ENCODE results near the gene LCE1C. TPM values are rescaled to one million over a fixed set of nuclear protein-coding genes. Genes with fewer than 3 reads are reported as not detected.

The LCE1C gene
- total and polyA plus RNA-seq, 2 of the 4 experiments (the other 2 are of a cell fraction), result not detected

DNA sequence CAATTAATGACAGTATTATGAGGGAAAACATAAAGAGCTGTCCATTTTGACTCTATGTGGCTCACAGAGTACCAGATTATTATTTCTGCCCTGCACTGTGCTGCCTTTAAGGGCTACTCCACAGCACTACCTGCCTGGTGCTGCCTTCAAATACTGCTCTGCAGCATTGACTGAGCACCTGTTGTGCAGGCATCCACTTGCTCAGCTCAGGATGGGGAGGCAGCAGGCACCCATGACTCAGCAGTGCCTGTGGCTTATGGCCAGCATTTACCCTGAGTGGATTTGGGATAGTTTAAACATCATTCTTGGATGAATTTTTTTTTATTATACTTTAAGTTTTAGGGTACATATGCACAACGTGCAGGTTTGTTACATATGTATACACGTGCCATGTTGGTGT is 49.6 kb downstream of the LCE1C start:
- no peak overlapping the region for H3K4me3 ChIP-seq (ENCODE audit: insufficient read depth, low read depth, low read length)
- H2BK5ac ChIP-seq (ENCODE audit: low read depth, low read length, poor library complexity, severe bottlenecking), result no peak overlapping the region
- intact Hi-C loops (cut with micrococcal nuclease), result no loop called here
- no peak overlapping the region for H3K4ac ChIP-seq (ENCODE audit: low read depth, low read length)
- dilution Hi-C loops (cut with HindIII; ENCODE audit: low sequenced_read_pairs, unreplicated experiment), result no loop called here
- no peaks in the 10 kb centered on the region for H3K27me3 ChIP-seq (ENCODE audit: control insufficient read depth, insufficient read depth, low read length)
- H2AK5ac ChIP-seq (ENCODE audit: low read depth, low read length), result no peak overlapping the region
- H3K9me3 ChIP-seq (ENCODE audit: control insufficient read depth, insufficient read depth, low read length), result no peaks in the 10 kb centered on the region; the same call in 1 of the 2 replicates
- H3K4me2 ChIP-seq (ENCODE audit: low read depth, low read length), result no peak overlapping the region
- no peaks in the 10 kb centered on the region for H3K36me3 ChIP-seq (ENCODE audit: control insufficient read depth, insufficient read depth, low read length)
- no peak overlapping the region for H2BK20ac ChIP-seq (ENCODE audit: low read depth, low read length)
- H3K23ac ChIP-seq (ENCODE audit: low read depth, low read length), result no peak overlapping the region
- H4K20me1 ChIP-seq (ENCODE audit: insufficient read depth, low read length), result no peaks in the 10 kb centered on the region
- WGBS, 2 experiments (ENCODE audit: extremely low coverage in 2 of 2, insufficient read length in 1 of 2), result no CpG with 5 or more reads among the region's 2 CpGs
- H3K4me1 ChIP-seq (ENCODE audit: control insufficient read depth, insufficient read depth, low read length), result no peaks in the 10 kb centered on the region
- DNase-seq (no peak), ATAC-seq (ENCODE audit: low read depth) (no peak)
- H4K91ac ChIP-seq (ENCODE audit: insufficient read depth, low read depth, low read length), result no peak overlapping the region
- CTCF ChIA-PET, result no interaction called here
- H2BK120ac ChIP-seq (ENCODE audit: low read depth, low read length), result no peak overlapping the region
- H3K79me1 ChIP-seq (ENCODE audit: low read depth in 1 of 2, low read length in 2 of 2), result no peaks in the 10 kb centered on the region
- H3K56ac ChIP-seq (ENCODE audit: extremely low read depth, insufficient read depth, low read length), result no peak overlapping the region
- H3K9ac ChIP-seq (ENCODE audit: low read depth, low read length), result no peak overlapping the region
- H2AK9ac ChIP-seq (replicated peaks; ENCODE audit: low read depth, low read length, poor library complexity), result no peak overlapping the region
- BruUV-seq (replicated peaks), result no TSS peak
- H2AFZ ChIP-seq (replicated peaks; ENCODE audit: low read length, poor library complexity), result no peak overlapping the region
- TF ChIP-seq BHLHE40 (IDR thresholded peaks at IDR 0.05; ENCODE audit: low read depth, low read length), result no peak
- TF ChIP-seq NFE2L2 (IDR thresholded peaks at IDR 0.05; ENCODE audit: low read depth, low read length), result 0 out of 2 replicates have a peak, but pooled peaks have one; percentile 14
- in situ Hi-C loops (cut with MboI; ENCODE audit: low sequenced_read_pairs), result no loop called here
- H3K9me1 ChIP-seq (ENCODE audit: insufficient read depth, low read length), result no peaks in the 10 kb centered on the region
- H3K14ac ChIP-seq (replicated peaks; ENCODE audit: low read depth, low read length), result no peak overlapping the region
- no peak overlapping the region for H4K8ac ChIP-seq (ENCODE audit: low read depth in 2 of 2, low read length in 2 of 2)
- H4K5ac ChIP-seq (ENCODE audit: low read depth, low read length), result no peak overlapping the region
- H2BK15ac ChIP-seq (ENCODE audit: low read depth, low read length), result no peak overlapping the region
- POLR2A ChIA-PET (ENCODE audit: unreplicated experiment), result no interaction called here
- H3K27ac ChIP-seq (ENCODE audit: insufficient read depth, low read length), result no peak overlapping the region
- no peak overlapping the region for H3K18ac ChIP-seq (ENCODE audit: low read depth, low read length)

Other genes starting within 250 kb of the LCE1C start
- gene LCE3E, start 239.9 kb downstream of the LCE1C start, total RNA-seq (2012; rRNA removed), result not detected in 2 replicates
- gene LCE3E, start 239.9 kb downstream of the LCE1C start, polyA plus RNA-seq (2012; rRNA removed), result not detected in 2 replicates
- gene LCE3D, start 226.1 kb downstream of the LCE1C start, total RNA-seq (2012; rRNA removed), result not detected in 2 replicates
- not detected in 2 replicates for gene LCE3D, start 226.1 kb downstream of the LCE1C start, polyA plus RNA-seq (2012; rRNA removed)
- not detected in 2 replicates for gene LCE3C, start 206.4 kb downstream of the LCE1C start, total RNA-seq (2012; rRNA removed)
- gene LCE3C, start 206.4 kb downstream of the LCE1C start, polyA plus RNA-seq (2012; rRNA removed), result not detected in 2 replicates
- not detected in 2 replicates for gene LCE3B, start 192.8 kb downstream of the LCE1C start, total RNA-seq (2012; rRNA removed)
- not detected in 2 replicates for gene LCE3B, start 192.8 kb downstream of the LCE1C start, polyA plus RNA-seq (2012; rRNA removed)
- not detected in 2 replicates for gene LCE3A, start 183.5 kb downstream of the LCE1C start, total RNA-seq (2012; rRNA removed)
- gene LCE3A, start 183.5 kb downstream of the LCE1C start, polyA plus RNA-seq (2012; rRNA removed), result not detected in 2 replicates
- gene LCE2D, start 143.3 kb downstream of the LCE1C start, total RNA-seq (2012; rRNA removed), result not detected in 2 replicates
- not detected in 2 replicates for gene LCE2D, start 143.3 kb downstream of the LCE1C start, polyA plus RNA-seq (2012; rRNA removed)
- gene LCE2C, start 131.4 kb downstream of the LCE1C start, total RNA-seq (2012; rRNA removed), result not detected in 2 replicates
- gene LCE2C, start 131.4 kb downstream of the LCE1C start, polyA plus RNA-seq (2012; rRNA removed), result not detected in 2 replicates
- gene LCE2B, start 120.5 kb downstream of the LCE1C start, total RNA-seq (2012; rRNA removed), result not detected in 2 replicates
- gene LCE2B, start 120.5 kb downstream of the LCE1C start, polyA plus RNA-seq (2012; rRNA removed), result not detected in 2 replicates
- not detected in 2 replicates for gene LCE2A, start 108.3 kb downstream of the LCE1C start, total RNA-seq (2012; rRNA removed)
- 0.24 and 0.50 TPM in 2 replicates for gene LCE2A, start 108.3 kb downstream of the LCE1C start, polyA plus RNA-seq (2012; rRNA removed)
- not detected in 2 replicates for gene LCE4A, start 98.5 kb downstream of the LCE1C start, total RNA-seq (2012; rRNA removed)
- not detected in 2 replicates for gene LCE4A, start 98.5 kb downstream of the LCE1C start, polyA plus RNA-seq (2012; rRNA removed)
- not detected in 2 replicates for gene KPRP, start 48.6 kb downstream of the LCE1C start, total RNA-seq (2012; rRNA removed)
- gene KPRP, start 48.6 kb downstream of the LCE1C start, polyA plus RNA-seq (2012; rRNA removed), result not detected in 2 replicates
- gene LCE1F, start 31.5 kb downstream of the LCE1C start, total RNA-seq (2012; rRNA removed), result not detected in 2 replicates
- gene LCE1F, start 31.5 kb downstream of the LCE1C start, polyA plus RNA-seq (2012; rRNA removed), result not detected in 2 replicates
- not detected in 2 replicates for gene LCE1E, start 20.4 kb downstream of the LCE1C start, total RNA-seq (2012; rRNA removed)
- not detected in 2 replicates for gene LCE1E, start 20.4 kb downstream of the LCE1C start, polyA plus RNA-seq (2012; rRNA removed)
- not detected in 2 replicates for gene LCE1D, start 9.9 kb downstream of the LCE1C start, total RNA-seq (2012; rRNA removed)
- gene LCE1D, start 9.9 kb downstream of the LCE1C start, polyA plus RNA-seq (2012; rRNA removed), result not detected in 2 replicates
- gene LCE1B, start 5.3 kb upstream of the LCE1C start, total RNA-seq (2012; rRNA removed), result not detected in 2 replicates
- gene LCE1B, start 5.3 kb upstream of the LCE1C start, polyA plus RNA-seq (2012; rRNA removed), result not detected in 2 replicates
- gene LCE1A, start 20.8 kb upstream of the LCE1C start, total RNA-seq (2012; rRNA removed), result not detected in 2 replicates
- not detected in 2 replicates for gene LCE1A, start 20.8 kb upstream of the LCE1C start, polyA plus RNA-seq (2012; rRNA removed)
- not detected in 2 replicates for gene LCE6A, start 36.2 kb upstream of the LCE1C start, total RNA-seq (2012; rRNA removed)
- gene LCE6A, start 36.2 kb upstream of the LCE1C start, polyA plus RNA-seq (2012; rRNA removed), result not detected in 2 replicates
- gene LCE7A, start 53.3 kb upstream of the LCE1C start, total RNA-seq (2012; rRNA removed), result not detected in 2 replicates
- gene LCE7A, start 53.3 kb upstream of the LCE1C start, polyA plus RNA-seq (2012; rRNA removed), result not detected in 2 replicates
- not detected in 2 replicates for gene SMCP, start 71.7 kb upstream of the LCE1C start, total RNA-seq (2012; rRNA removed)
- gene SMCP, start 71.7 kb upstream of the LCE1C start, polyA plus RNA-seq (2012; rRNA removed), result not detected in 2 replicates
- gene IVL, start 101.9 kb upstream of the LCE1C start, total RNA-seq (2012; rRNA removed), result not detected in 2 replicates
- not detected in 2 replicates for gene IVL, start 101.9 kb upstream of the LCE1C start, polyA plus RNA-seq (2012; rRNA removed)
- not detected in 2 replicates for gene SPRR5, start 140.6 kb upstream of the LCE1C start, total RNA-seq (2012; rRNA removed)
- gene SPRR5, start 140.6 kb upstream of the LCE1C start, polyA plus RNA-seq (2012; rRNA removed), result not detected in 2 replicates
- gene SPRR4, start 164.0 kb upstream of the LCE1C start, total RNA-seq (2012; rRNA removed), result not detected in 2 replicates
- not detected in 2 replicates for gene SPRR4, start 164.0 kb upstream of the LCE1C start, polyA plus RNA-seq (2012; rRNA removed)
- gene SPRR1A, start 177.4 kb upstream of the LCE1C start, total RNA-seq (2012; rRNA removed), result not detected in 2 replicates
- gene SPRR1A, start 177.4 kb upstream of the LCE1C start, polyA plus RNA-seq (2012; rRNA removed), result not detected in 2 replicates
- gene SPRR3, start 195.1 kb upstream of the LCE1C start, total RNA-seq (2012; rRNA removed), result not detected in 2 replicates
- not detected in 2 replicates for gene SPRR3, start 195.1 kb upstream of the LCE1C start, polyA plus RNA-seq (2012; rRNA removed)
- not detected in 2 replicates for gene SPRR1B, start 224.6 kb upstream of the LCE1C start, total RNA-seq (2012; rRNA removed)
- gene SPRR1B, start 224.6 kb upstream of the LCE1C start, polyA plus RNA-seq (2012; rRNA removed), result not detected in 2 replicates
- not detected in 2 replicates for gene SPRR2D, start 234.5 kb upstream of the LCE1C start, total RNA-seq (2012; rRNA removed)
- not detected in 2 replicates for gene SPRR2D, start 234.5 kb upstream of the LCE1C start, polyA plus RNA-seq (2012; rRNA removed)

Measured in IMR-90 (cell line).